ENCODE data around the gene IVD. TPM values are rescaled to one million over a fixed set of nuclear protein-coding genes. Genes with fewer than 3 reads are reported as not detected.

IVD gene
- total RNA-seq, 4 donors from 2014 or later, result 38.8 to 50.7 (median 44.7) TPM

DNA sequence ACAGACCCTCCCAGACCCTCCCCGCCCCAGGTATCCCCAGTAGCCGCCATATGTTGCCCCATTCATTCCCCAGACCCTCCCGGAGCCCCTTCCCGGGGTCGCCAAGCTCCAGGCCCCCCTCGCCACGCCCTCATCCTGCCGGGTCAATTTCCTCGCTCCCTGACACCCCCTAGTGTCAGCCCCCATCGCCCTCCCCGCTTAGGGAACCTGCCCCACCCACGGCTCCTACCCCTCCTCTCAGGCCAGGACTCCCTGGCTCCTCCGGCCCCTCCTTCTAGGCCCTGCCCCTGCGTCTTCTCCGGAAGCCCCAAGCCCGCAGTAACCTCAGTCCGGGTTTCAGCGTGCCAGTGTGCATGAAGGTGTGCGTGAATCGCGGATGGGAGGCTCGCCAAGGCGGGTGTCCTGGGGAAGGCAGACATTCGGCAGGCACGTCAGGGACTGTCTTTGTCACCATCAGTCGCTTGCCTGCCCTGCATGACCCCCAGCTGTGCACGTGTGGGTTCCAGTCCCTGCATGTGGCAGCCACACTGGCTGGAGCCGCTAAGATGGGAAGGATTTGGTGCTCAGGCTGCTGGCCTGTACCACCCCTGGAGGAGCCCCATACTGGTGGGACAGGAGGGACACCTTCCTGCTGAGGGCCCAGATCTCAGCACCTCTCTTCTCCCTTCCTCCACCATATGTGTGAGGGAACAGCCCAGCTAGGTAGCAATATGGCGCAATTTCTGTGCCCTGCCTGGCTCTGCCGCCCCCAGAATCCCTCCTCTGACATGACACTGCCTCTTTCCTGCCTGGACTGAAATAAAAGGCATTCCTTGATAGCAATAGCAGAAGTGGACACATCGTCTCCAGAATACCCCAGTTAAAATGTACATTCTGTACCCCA is 46.9 kb upstream of the IVD start:
- TF ChIP-seq, protein P1, sequence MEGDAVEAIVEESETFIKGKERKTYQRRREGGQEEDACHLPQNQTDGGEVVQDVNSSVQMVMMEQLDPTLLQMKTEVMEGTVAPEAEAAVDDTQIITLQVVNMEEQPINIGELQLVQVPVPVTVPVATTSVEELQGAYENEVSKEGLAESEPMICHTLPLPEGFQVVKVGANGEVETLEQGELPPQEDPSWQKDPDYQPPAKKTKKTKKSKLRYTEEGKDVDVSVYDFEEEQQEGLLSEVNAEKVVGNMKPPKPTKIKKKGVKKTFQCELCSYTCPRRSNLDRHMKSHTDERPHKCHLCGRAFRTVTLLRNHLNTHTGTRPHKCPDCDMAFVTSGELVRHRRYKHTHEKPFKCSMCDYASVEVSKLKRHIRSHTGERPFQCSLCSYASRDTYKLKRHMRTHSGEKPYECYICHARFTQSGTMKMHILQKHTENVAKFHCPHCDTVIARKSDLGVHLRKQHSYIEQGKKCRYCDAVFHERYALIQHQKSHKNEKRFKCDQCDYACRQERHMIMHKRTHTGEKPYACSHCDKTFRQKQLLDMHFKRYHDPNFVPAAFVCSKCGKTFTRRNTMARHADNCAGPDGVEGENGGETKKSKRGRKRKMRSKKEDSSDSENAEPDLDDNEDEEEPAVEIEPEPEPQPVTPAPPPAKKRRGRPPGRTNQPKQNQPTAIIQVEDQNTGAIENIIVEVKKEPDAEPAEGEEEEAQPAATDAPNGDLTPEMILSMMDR (IDR thresholded peaks at IDR 0.05), result no peak
- TF ChIP-seq EP300 (IDR thresholded peaks at IDR 0.05), result no peak
- TF ChIP-seq POLR2AphosphoS5 (IDR thresholded peaks at IDR 0.05), result no peak
- TF ChIP-seq POLR2A (IDR thresholded peaks at IDR 0.05; ENCODE audit: low read depth), result no peak
- intact Hi-C loops (cut with DNase I), result no loop called here

DNA sequence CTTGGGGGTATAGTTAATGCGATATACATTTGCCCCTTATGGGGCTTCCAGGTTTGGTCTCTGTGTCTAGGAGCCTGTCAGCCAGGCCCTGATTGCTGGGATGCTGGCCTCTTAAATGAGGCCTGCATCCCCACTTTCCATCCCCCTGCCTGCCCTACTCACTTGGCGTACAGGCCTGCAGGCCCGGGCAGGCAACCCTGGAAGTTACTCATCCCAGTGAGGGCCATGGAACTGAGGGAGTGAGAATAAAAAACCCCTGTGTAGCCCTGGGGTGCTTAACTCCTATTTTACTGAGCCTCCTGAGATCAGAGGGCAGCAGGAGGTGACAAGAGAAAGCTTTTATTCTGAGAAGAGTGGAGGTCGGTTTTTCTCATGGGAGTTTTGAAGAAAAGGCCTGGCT is 45.6 kb upstream of the IVD start:
- TF ChIP-seq, protein P1 (IDR thresholded peaks at IDR 0.05), result no peak
- Histone ChIP-seq H3K4me3 (no peak overlapping the region), H3K27ac (replicated peaks in 1 of 4) (no peak overlapping the region), H3K4me1 (peaks cover 12 to 21% (median 16%) of the 10 kb centered on the region in 4 donors), H3K36me3 (no peaks in the 10 kb centered on the region), H3K27me3 (peaks cover 0 to 12% (median 0%) of the 10 kb centered on the region in 4 donors), H3K9me3 (no peaks in the 10 kb centered on the region)
- intact Hi-C loops (cut with DNase I), result no loop called here
- WGBS, result 97% methylated on average over 4 of the region's 4 CpGs
- DNase-seq (ENCODE audit: extremely low spot score), result no peak

More for the DNA sequence above, 46.9 kb upstream of the IVD start:
- Histone ChIP-seq H3K36me3 (no peaks in the 10 kb centered on the region), H3K4me3 (peak overlapping the region; percentile 54 to 68 (median 56)), H3K27me3 (peaks cover 0 to 12% (median 0%) of the 10 kb centered on the region in 4 donors), H3K4me1 (peaks cover 15 to 28% (median 26%) of the 10 kb centered on the region in 4 donors), H3K9me3 (no peaks in the 10 kb centered on the region), H3K27ac (replicated peaks in 1 of 4) (no peak overlapping the region)
- no peak for DNase-seq (ENCODE audit: extremely low spot score)
- WGBS, result 13% methylated on average over 28 of the region's 31 CpGs

DNA sequence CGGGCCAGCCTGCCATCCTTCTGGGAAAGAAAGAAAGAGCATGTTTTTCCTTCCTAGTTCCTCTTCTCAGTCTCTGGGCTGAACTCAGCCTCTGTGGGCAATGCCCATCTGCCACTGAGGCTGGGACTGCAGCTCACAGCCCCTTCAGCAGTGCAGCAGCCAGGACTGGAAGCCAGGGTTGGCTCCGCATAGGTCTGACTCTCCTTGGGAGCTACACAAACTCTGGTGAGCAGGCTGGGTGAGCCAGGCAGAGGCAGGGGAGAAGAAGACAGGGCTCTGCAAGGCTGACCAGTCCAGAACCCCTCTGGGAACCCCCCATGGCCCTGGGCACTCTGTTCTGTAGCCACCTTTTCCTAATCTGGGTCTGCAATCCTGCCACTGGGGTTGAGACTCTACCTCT is 44.0 kb upstream of the IVD start:
- WGBS, result 88% methylated on average over 2 of the region's 2 CpGs
- Histone ChIP-seq H3K4me3 (no peak overlapping the region), H3K36me3 (no peaks in the 10 kb centered on the region), H3K27ac (replicated peaks in 1 of 4) (no peak overlapping the region), H3K27me3 (peaks cover 0 to 12% (median 0%) of the 10 kb centered on the region in 4 donors), H3K9me3 (no peaks in the 10 kb centered on the region), H3K4me1 (peaks cover 15 to 24% (median 18%) of the 10 kb centered on the region in 4 donors)
- DNase-seq (ENCODE audit: extremely low spot score), result no peak
- TF ChIP-seq EP300 (IDR thresholded peaks at IDR 0.05) (no peak), POLR2A (IDR thresholded peaks at IDR 0.05; ENCODE audit: low read depth) (no peak), POLR2AphosphoS5 (IDR thresholded peaks at IDR 0.05) (no peak)
- TF ChIP-seq, protein P1 (IDR thresholded peaks at IDR 0.05), result no peak
- intact Hi-C loops (cut with DNase I), result no loop called here

DNA sequence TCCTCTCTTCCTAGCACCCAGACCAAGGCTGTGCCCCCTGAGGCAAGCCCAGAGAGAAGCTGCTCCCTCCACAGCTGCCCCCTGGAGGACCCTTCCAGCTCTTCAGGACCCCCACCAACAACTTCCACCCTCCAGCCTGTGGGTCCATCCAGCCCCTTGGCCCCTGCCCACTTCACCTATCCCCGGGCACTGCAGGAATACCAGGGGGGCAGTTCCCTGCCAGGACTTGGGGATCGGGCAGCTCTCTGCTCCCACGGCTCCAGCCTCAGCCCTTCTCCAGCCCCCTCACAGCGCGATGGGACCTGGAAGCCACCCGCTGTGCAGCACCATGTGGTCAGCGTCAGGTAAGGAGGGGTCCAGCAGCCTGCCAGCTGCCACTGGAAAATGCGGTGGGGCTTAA is 42.0 kb upstream of the IVD start:
- no peaks in the 10 kb centered on the region for H3K9me3 ChIP-seq
- no peak for TF ChIP-seq EP300 (IDR thresholded peaks at IDR 0.05)
- TF ChIP-seq, protein P1 (IDR thresholded peaks at IDR 0.05), result no peak
- TF ChIP-seq POLR2A (IDR thresholded peaks at IDR 0.05; ENCODE audit: low read depth), result no peak
- no peak for TF ChIP-seq POLR2AphosphoS5 (IDR thresholded peaks at IDR 0.05)
- no peak for DNase-seq (ENCODE audit: extremely low spot score)
- no peaks in the 10 kb centered on the region for H3K36me3 ChIP-seq
- peaks cover 0 to 9% (median 0%) of the 10 kb centered on the region in 4 donors for H3K27me3 ChIP-seq
- no peak overlapping the region for H3K4me3 ChIP-seq
- H3K27ac ChIP-seq (replicated peaks in 1 of 4), result no peak overlapping the region
- H3K4me1 ChIP-seq, result peaks cover 22 to 28% (median 23%) of the 10 kb centered on the region in 4 donors
- intact Hi-C loops (cut with DNase I), result no loop called here
- 79% methylated on average over 6 of the region's 8 CpGs for WGBS

Data from esophagus muscularis mucosa (tissue), 4 donors.